ENCODE results near the gene ANKRD44. TPM values are rescaled to one million over a fixed set of nuclear protein-coding genes. Genes with fewer than 3 reads are reported as not detected.
"Not testable (repeated sequence)": the region's sequence is repeated elsewhere in the genome, so short reads cannot be mapped to it uniquely, and the experiment has no call there.

ANKRD44 gene
- total RNA-seq = 77.8 TPM

DNA sequence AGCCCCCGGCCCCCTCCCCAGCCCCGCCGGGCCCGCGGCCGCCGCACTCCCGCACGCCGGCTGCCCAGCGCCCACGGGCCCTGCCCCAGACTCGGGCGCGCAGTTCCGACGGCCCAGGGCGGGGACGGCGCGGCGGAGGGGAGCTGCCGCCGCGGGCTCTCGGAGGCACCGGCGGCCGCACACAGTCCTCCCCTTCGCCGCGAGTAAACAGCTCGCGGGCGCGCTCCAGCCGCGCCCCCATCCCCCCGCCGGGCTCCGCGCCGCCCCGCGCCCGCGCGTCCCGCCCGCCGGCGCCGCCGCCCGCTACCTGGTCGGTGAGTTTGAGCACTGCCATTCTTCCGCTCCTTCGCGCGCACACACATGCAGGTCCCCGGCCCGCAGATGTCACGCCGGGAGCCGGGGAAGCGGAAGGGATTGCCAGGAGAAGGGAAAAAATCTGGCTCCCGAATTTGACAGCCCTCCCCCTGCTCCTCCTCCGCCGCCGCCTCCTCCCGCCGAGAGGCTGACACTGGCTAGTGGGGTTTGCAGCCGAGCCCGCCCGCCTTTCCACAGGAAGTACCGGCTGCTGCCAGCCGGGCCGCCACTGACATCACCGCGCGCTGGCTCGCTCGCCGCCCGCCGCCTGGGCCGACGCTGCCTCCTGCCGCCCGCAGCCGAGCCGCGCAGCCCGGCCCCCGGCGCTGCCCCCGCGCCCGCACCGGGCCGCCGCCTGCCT, at the start of gene ANKRD44:
Gene ANKRD44 (minus strand): TSS at position 510 of the 715 bp plus-strand sequence. CDS start 176 bp downstream, at position 334.
- DNase-seq (ENCODE audit: low spot score) = peak; percentile 94
- ATAC-seq = peak; percentile 96
- intact Hi-C loops (cut with DNase I) = loop anchor here (10.0 kb wide), 1 partner anchor 116 kb away; no protein-coding TSS in a partner anchor

DNA sequence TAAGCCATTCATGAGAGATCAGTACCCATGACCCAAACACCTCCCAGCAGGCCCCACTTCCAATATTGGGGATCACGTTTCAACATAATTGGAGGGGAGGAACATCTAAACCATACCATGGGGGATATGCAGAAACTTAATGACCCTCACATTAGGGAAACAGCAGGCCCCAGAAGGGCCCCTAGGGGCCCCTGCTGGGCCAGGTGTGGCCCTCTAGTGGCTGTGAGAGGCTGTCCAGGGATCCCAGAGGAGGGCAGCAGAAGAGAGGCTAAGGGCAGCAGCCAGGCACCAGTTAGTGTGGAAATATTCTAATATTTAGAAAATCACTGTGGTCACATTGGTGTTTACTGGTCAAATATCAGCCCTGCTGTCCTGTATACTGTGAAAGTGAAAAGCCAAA, 49.3 kb upstream of the ANKRD44 start:
- DNase-seq (ENCODE audit: low spot score) = no peak
- no peak for ATAC-seq
- intact Hi-C loops (cut with DNase I) = no loop called here

DNA sequence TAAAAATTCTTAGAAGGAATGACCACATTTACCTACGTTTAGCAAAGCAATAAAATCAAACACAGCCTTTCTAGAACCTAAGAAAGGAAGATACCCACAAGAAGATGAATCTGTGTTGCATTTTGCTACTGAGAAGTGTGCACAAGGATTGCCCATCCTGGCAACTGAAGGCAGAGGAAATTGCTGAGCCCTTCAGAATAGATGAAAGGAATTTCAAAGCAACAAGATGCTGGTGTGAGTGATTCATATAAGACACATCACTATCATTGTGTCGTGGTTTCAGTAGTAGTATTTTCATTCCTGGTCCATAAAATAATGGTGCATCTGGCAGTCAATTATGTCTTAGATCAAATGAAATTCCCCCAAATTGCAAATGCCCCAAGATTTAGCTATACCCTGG, 48.4 kb upstream of the ANKRD44 start:
- intact Hi-C loops (cut with DNase I) = no loop called here
- DNase-seq (ENCODE audit: low spot score) (no peak), ATAC-seq (no peak)

DNA sequence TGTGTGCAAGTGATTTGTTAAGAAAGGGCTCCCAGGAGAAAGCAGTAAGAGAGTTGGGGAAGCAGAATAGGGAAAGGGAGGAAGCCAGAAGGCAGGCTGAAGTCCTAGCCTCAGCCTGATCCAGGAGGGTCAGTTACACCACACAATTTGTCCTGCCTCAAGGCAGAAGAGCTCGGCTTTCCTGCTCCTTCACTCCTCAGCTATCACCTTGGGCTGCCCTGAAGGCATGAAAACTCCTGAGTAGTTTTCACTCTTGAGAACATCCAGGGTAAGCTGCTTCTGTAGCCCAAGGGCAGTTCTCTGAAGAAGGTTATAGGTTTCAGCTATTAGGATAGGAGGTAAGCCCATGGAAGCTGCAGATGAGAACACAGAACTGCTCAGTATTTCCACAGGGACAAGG, 47.4 kb upstream of the ANKRD44 start:
- DNase-seq (ENCODE audit: low spot score) = no peak
- no peak for ATAC-seq
- intact Hi-C loops (cut with DNase I) = no loop called here

DNA sequence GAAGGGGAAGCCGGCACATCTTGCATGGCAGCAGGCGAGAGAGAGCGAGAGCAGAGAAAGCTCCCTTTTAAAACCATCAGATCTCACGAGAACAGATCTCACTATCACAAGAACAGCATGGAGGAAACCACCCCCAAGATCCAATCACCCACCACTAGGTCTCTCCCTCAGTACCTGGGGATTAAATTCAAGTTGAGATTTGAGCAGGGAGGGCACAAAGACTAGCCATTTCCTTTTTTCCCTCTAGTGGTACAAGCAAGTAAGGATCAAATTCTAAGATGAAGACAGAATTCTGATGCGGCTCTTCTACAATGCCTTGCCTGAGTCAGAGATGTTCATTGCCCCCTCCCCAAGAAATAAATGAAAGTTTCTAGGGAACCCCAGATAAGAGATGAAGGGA, 45.6 kb upstream of the ANKRD44 start:
- DNase-seq (ENCODE audit: low spot score) (no peak), ATAC-seq (no peak)
- intact Hi-C loops (cut with DNase I) = no loop called here

DNA sequence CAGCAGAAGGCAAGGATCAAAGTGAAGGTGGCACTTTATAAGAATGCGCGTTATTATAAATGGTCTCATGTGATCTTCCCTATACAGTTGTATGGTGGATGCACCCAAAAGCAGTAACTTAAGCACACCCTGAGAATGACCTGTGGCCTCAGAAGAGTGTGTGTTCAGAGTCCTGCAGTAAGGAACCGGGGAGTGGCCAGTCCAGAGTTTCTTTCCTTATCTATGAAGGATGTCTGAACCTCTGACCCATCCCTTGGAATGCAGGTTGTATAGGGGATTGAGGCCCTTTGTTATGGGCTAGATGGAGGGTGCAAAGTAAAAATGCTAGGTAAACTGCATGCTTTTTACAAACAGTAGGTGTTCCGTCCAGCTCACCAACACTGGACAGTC, 43.6 kb upstream of the ANKRD44 start:
- no peak for DNase-seq (ENCODE audit: low spot score)
- intact Hi-C loops (cut with DNase I) = no loop called here
- ATAC-seq = no peak

DNA sequence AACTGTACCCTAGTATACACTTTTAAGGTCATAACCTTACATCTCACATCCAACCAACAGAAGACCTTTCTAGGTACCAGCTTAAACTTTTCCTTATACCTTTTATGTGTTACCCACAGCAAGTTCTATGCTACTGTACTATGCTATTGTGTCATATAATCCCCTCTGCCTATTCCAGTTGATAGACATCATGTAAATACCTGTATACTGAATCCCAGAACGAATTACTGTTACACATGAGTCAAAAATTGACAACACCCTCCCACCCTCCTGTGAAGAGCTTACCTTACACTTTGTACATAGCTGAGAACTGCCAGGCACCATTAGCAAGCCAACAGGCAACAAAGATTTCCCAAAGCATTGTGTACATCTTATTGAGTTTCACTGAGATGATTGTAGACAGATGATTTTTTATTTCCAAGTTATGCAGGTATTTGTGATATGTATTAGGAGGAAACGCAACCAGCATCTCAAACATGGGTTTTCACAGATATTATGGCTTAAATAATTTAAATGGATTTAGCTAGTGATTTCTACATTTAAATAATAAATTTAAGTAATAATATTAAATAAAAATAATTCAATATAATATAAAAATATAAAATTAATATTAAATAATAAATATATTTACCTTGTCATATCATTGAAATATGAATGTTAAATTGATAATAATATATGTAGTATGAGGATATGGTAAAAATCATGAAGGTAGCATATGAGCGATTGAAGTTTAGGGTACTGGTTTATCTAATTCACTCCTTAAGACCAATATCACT, 43.0 kb upstream of the ANKRD44 start:
- ATAC-seq (no peak), DNase-seq (ENCODE audit: low spot score) (no peak)
- intact Hi-C loops (cut with DNase I) = no loop called here

DNA sequence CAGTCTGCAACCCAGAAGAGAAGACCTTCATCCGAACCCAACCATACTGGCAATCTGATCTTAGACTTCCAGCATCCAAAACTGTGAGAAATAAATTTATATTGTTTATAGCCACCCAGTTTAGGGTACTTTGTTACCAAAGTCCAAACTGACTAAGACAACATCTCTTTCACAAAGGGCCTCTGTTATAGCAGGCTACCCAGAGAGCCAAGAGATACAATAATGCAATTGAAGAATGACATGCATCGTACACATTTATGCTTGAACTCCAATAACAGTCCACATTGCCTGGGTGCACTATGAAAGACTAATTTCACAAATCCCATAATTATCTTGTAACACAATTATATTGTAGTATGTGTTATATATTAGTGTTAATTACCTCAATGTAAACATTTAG, 39.1 kb upstream of the ANKRD44 start:
- ATAC-seq (no peak), DNase-seq (ENCODE audit: low spot score) (no peak)
- intact Hi-C loops (cut with DNase I) = no loop called here

DNA sequence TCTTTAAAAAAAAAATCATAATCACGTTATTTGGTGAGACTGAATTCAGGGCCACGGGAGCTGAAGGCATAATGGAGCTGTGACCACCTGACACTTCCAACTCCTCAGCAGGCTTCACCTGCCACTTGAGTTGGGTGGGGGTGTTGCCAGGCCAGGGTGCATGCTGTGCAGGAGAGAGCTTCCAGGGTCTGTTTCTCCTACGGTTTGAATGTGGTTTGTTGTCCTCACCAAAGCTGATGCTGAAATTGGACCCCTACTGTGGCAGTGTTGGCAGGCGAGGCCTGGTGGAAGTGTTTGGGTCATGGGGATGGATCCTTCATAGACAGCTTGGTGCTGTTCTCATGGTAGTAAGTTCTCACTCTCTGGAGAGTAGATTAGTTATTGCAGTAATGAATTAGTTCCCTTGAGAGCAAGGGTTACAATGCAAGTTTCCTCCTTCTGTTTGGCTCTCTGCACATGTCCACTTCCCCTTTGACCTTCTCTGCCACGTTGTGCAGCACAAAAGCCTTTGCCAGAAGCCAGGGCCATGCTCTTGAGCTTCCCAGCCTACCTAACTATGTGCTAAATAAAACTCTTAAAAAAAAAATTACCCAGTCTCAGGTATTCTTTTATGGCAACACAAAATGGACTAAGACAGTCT, 38.3 kb upstream of the ANKRD44 start:
- DNase-seq (ENCODE audit: low spot score) = no peak
- intact Hi-C loops (cut with DNase I) = no loop called here
- no peak for ATAC-seq

DNA sequence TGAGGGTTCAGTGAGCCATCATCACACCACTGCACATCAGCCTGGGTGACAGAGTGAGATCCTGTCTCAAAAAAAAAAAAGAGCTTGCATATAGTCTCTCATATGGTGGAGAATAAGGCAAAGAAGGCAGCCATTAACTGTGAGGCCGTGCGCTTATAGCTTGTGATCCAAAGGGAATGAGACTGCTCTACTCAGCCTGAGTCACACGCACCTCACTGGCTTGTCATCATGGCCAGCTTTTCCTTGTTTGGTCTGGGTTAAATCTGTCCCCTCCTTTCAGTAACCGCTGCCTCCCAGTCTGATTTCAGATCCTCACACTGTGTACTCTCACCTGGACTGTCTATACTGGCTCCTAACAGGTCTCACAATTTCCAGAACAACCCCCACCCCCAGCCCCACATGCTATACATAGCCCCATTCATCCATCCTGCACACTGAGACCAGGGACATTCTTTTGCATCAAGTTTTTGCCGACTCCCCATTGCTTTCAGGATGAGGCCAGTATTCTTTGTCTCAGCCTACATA, 35.3 kb upstream of the ANKRD44 start:
- no peak for ATAC-seq
- DNase-seq (ENCODE audit: low spot score) = no peak
- intact Hi-C loops (cut with DNase I) = no loop called here

DNA sequence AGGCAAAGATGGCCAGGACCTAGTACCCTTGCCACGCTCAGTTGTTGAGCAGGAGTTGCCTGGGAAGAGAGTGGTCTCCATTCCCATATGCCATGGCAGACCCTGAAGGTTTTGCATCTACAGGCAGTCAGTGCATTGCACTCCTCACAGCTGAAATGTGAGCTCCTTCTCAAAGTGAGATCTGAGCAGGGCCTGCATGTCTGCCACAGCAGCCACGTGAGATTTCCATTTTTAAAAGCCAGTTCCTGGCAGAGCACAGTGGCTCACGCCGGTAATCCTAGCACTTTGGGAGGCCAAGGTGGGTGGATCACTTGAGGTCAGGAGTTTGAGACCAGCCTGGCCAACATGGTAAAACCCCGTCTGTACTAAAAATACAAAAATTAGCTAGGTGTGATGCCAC, 33.4 kb upstream of the ANKRD44 start:
- ATAC-seq; intact Hi-C loops (cut with DNase I); DNase-seq (ENCODE audit: low spot score): not testable (repeated sequence)

DNA sequence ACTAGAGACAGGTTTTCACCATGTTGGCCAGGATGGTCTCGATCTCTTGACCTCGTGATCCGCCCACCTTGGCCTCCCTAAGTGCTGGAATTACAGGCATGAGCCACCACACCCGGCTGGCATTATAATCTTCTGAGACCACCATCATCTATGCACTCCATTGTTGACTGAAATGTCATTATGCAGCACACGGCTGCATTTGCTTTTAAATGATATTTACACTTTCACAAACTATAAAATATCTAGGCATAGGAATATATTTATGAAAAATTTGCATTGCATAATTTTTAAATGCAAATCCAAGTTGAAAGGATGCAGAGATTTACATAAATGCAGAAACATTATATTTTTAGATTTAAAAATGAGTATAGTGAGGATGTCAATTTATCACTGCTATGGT, 30.0 kb upstream of the ANKRD44 start:
- ATAC-seq (no peak), DNase-seq (ENCODE audit: low spot score) (no peak)
- intact Hi-C loops (cut with DNase I) = no loop called here

DNA sequence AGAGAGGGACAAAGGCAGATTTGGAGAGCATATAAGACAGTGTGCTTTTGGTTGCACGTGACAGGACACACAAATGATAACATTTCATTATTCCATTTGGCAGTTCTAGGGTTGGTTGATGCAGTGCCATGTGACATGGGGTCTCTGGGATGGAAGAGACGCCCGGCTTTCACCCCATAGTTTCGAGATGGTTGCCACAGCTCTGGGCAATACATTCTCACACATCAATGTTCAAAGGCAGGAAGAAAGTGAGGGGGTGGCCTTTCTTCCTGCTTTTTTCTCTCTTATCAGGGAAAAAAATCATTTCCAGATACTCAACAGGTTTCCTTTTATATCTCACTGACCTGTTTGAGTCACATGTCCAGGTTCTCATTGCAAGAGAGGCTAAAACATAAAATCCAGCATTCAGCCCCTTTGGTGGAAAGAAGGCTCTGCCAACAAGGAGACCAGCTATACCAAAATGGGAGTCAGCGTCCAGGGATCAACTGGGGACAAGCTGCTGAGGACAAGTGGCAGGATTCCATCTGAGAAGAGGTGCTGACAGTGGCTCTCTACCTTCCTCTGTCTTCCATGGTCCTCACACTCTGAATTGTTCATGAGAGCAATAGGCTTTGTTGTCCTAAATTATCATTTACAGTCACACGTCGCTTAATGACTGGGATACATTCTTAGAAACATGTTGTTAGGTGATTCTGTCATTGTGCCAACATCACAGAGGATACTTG, 29.1 kb upstream of the ANKRD44 start:
- ATAC-seq (no peak), DNase-seq (ENCODE audit: low spot score) (no peak)
- intact Hi-C loops (cut with DNase I) = no loop called here

DNA sequence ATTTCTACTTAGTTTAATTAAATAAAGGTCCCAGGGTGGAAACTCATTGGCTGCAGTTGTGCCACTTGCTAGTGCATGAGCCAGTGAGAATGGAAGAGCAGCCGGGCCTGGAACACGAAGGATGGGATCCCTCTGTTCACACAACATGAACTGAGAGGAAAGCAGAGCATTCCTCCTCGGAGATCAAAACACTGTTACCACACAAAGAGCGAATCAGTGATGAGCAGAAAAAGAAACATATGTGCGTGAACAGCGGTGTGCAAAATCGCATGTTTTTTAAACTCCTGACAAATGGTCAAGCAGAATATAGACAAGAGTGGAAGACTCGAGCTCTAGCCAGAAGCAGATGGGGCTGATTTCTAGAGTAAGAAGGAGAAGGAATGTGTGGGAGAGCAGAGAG, 28.4 kb upstream of the ANKRD44 start:
- DNase-seq (ENCODE audit: low spot score) = no peak
- intact Hi-C loops (cut with DNase I) = no loop called here
- no peak for ATAC-seq

DNA sequence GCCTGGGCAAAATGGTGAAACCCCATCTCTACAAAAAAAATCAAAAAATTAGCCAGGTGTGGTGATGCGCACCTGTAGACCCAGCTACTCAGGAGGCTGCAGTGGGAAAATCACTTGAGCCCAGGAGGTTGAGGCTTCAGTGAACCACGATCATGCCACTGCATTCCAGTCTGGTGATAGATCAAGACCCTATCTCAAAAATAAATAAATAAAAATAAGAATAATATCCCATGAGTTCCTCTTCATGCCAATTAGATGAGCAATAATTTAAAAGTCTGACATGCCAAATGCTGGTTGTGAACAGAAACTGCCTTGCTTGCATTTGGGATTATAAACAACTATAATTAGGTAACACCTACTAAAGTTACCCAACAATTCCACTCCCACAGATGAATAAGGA, 22.1 kb upstream of the ANKRD44 start:
- intact Hi-C loops (cut with DNase I) = no loop called here
- DNase-seq (ENCODE audit: low spot score) (no peak), ATAC-seq (no peak)

DNA sequence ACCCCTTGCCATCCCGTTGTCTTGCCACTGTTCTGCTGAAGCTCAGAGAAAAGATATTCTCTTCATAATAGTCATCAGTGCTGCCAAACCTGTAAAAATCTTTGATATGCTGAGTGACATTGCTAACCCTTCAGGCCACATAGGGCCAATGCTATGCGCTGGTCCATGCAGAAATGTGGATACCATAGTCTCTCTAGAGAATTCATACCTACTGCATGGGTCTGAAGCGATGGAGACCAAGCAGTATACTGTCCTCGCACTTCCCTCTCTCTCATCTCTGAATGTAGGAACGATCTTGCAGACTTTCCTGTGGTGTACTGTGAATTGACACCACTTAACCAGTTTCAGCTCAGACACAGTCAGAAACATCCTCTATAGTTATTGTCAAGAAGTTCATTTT, 17.9 kb upstream of the ANKRD44 start:
- DNase-seq (ENCODE audit: low spot score) = no peak
- intact Hi-C loops (cut with DNase I) = no loop called here
- no peak for ATAC-seq

DNA sequence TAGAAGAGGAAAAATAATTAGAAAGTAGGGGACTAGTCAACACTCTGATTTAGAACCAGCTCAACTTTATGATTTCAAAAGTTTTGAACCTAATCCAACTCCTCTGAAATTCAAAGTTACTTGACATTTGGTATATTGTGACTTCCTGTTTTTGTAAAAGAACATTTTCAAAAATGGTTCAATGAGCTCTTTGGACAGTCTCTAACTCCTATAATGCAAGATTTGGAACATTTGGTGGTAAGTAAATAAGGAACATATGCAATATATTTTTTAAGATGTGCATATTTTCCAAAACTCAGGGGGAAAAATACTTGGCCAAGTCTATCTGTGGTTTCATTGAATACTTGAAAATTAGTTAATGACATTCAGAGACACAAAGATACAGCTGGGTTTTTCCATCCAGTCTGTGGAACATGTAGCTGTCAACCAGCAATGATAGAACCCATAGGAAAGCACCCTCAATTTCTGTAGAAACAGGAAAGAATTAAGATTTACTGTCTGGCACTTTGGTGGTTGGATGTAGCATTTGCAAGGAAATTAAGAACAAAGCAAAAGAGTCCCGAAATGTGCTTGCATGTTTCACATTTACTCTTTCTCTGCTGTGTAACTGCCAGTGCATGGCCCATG, 17.0 kb upstream of the ANKRD44 start:
- DNase-seq (ENCODE audit: low spot score) (no peak), ATAC-seq (no peak)
- intact Hi-C loops (cut with DNase I) = no loop called here

DNA sequence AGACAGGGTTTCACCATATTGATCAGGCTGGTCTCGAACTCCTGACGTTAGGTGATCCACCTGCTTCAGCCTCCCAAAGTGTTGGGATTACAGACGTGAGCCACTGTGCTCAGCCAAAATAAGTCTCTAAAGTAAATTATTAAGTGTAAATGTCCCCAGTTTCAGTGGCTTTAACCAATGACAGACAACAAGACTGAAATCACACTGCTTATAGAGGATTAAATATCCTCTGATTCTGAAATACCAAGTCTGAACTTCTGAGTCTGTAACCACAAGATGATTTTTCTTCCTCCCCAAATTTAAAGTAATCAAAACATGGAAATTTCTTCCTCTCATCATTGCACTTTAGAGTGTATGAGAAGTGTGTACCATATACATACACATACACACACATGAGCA, 16.5 kb upstream of the ANKRD44 start:
- DNase-seq (ENCODE audit: low spot score) (no peak), ATAC-seq (no peak)

DNA sequence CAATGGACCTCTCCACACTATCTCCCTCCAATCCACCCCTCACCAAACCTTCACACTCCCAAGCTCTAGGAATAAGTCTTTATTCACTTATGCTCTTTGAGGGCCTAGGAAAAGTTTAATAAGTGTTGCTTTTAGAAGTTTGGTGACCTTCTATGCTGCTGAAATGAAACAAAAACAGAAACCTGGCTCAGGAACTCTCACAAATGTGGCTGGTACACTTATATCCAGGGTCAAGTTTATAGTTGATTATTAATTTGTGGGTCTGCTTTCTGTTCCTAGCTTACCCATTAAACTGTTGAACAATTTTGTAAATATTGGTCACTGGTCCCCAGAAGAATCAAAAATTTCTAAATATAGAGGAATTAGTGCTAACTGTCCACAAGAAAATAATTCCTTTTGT, 14.2 kb upstream of the ANKRD44 start:
- no peak for ATAC-seq
- no peak for DNase-seq (ENCODE audit: low spot score)
- intact Hi-C loops (cut with DNase I) = no loop called here

More for the DNA sequence above, 16.5 kb upstream of the ANKRD44 start:
- intact Hi-C loops (cut with DNase I) = no loop called here
